OCI-LY1 (cell line): ENCODE results near the gene USB1.

Experiments
- H2AFZ ChIP-seq: fragments of 200-600 bp; sonication (generic), shearing (Covaris generic); 2 replicates; pipeline ENCODE4 v1.6.0; 2014; ENCODE audit warnings: antibody characterized with exemption, mild to moderate bottlenecking, low read length
- H3F3A ChIP-seq: fragments of 200-600 bp; sonication (generic), shearing (Covaris generic); 2 replicates; pipeline ENCODE4 v1.6.0; 2014; ENCODE audit warnings: mild to moderate bottlenecking, antibody characterized with exemption, low read length, moderate library complexity; ENCODE audit not compliant: insufficient read depth
- H3K27ac ChIP-seq: fragments of 200-600 bp; sonication (generic); 2 replicates; pipeline ENCODE4 v1.5.1; 2014; ENCODE audit warnings: low read length, mixed run types, mild to moderate bottlenecking, low read depth; ENCODE audit not compliant: poor library complexity, severe bottlenecking
- H3K27me3 ChIP-seq: fragments of 200-600 bp; sonication (generic); 2 replicates; pipeline ENCODE4 v1.6.0; 2014; ENCODE audit warnings: antibody characterized with exemption, mild to moderate bottlenecking, low read length, moderate library complexity; ENCODE audit not compliant: insufficient read depth
- H3K36me3 ChIP-seq: fragments of 200-600 bp; sonication (generic); 2 replicates; pipeline ENCODE4 v1.6.1; 2014; ENCODE audit warnings: mild to moderate bottlenecking, antibody characterized with exemption, low read length, moderate library complexity, mixed read lengths; ENCODE audit not compliant: insufficient read depth
- H3K4me1 ChIP-seq: fragments of 200-600 bp; sonication (generic); 2 replicates; pipeline ENCODE4 v1.5.1; 2014; ENCODE audit warnings: mild to moderate bottlenecking, low read length, moderate library complexity; ENCODE audit not compliant: insufficient read depth, severe bottlenecking
- H3K4me2 ChIP-seq: fragments of 200-600 bp; sonication (generic), shearing (Covaris generic); 2 replicates; pipeline ENCODE4 v1.6.1; 2014; ENCODE audit warnings: low read length
- H3K4me3 ChIP-seq: fragments of 200-600 bp; sonication (generic); 2 replicates; pipeline ENCODE4 v1.5.1; 2014; ENCODE audit warnings: low read length, low read depth, mild to moderate bottlenecking, mixed read lengths; ENCODE audit not compliant: poor library complexity, severe bottlenecking
- H3K79me2 ChIP-seq: fragments of 200-600 bp; shearing (Covaris generic); 2 replicates; pipeline ENCODE4 v1.6.1; 2016; ENCODE audit warnings: mixed run types, low read length, mixed read lengths; ENCODE audit not compliant: insufficient read depth
- H3K9ac ChIP-seq: fragments of 200-600 bp; sonication (generic), shearing (Covaris generic); 2 replicates; pipeline ENCODE4 v1.6.1; 2014; ENCODE audit warnings: mild to moderate bottlenecking, low read length, mixed read lengths
- H3K9me2 ChIP-seq: fragments of 200-600 bp; sonication (generic), shearing (Covaris generic); 2 replicates; pipeline ENCODE4 v1.6.1; 2014; ENCODE audit warnings: low read depth, mild to moderate bottlenecking, low read length, mixed read lengths
- H3K9me3 ChIP-seq: fragments of 200-600 bp; shearing (Covaris generic); 2 replicates; pipeline ENCODE4 v1.6.1; 2014; ENCODE audit warnings: low read length, mixed read lengths
- H4K20me1 ChIP-seq: fragments of 200-600 bp; sonication (generic), shearing (Covaris generic); 2 replicates; pipeline ENCODE4 v1.6.0; 2016; ENCODE audit warnings: mild to moderate bottlenecking, low read length; ENCODE audit not compliant: insufficient read depth
- CTCF ChIP-seq: fragments of 200-600 bp; sonication (generic), shearing (Covaris generic); IDR thresholded peaks from 2 replicates; pipeline ENCODE4 v1.5.1; 2017; ENCODE audit warnings: mild to moderate bottlenecking, antibody characterized with exemption, low read length, moderate library complexity, mixed read lengths
- EZH2 ChIP-seq: fragments of 200-600 bp; sonication (generic), shearing (Covaris generic); IDR thresholded peaks from 2 replicates; pipeline ENCODE4 v1.8.0; 2017; ENCODE audit warnings: borderline replicate concordance, mixed run types, mild to moderate bottlenecking, antibody characterized with exemption, low read length, moderate library complexity, mixed read lengths

USB1 gene

GRCh38 chr16:57960310-57960709 lies 40.9 kb upstream of the USB1 start:
- Histone ChIP-seq H3K27me3 (no peaks in the 10 kb centered on the region), H3K27ac (no peak overlapping the region), H3K79me2 (no peaks in the 10 kb centered on the region), H3K9me2 (no peaks in the 10 kb centered on the region), H3F3A (no peaks in the 10 kb centered on the region), H3K36me3 (no peaks in the 10 kb centered on the region), H3K4me1 (no peaks in the 10 kb centered on the region), H2AFZ (no peak overlapping the region), H3K9me3 (no peaks in the 10 kb centered on the region), H3K9ac (no peak overlapping the region), H4K20me1 (no peaks in the 10 kb centered on the region), H3K4me2 (no peak overlapping the region), H3K4me3 (no peak overlapping the region)
- no peak for TF ChIP-seq CTCF
- no peak for TF ChIP-seq EZH2

GRCh38 chr16:57960826-57961472 lies 40.3 kb upstream of the USB1 start:
- Histone ChIP-seq H3K4me1 (no peaks in the 10 kb centered on the region), H3K4me3 (no peak overlapping the region), H3F3A (no peaks in the 10 kb centered on the region), H3K36me3 (no peaks in the 10 kb centered on the region), H3K79me2 (no peaks in the 10 kb centered on the region), H4K20me1 (no peaks in the 10 kb centered on the region), H3K9me2 (no peaks in the 10 kb centered on the region), H3K27me3 (no peaks in the 10 kb centered on the region), H3K4me2 (no peak overlapping the region), H3K9me3 (no peaks in the 10 kb centered on the region), H3K9ac (no peak overlapping the region), H2AFZ (no peak overlapping the region), H3K27ac (no peak overlapping the region)
- TF ChIP-seq CTCF = no peak
- no peak for TF ChIP-seq EZH2

- TF ChIP-seq CTCF (no peak), EZH2 (no peak)
- Histone ChIP-seq H3K79me2 (no peaks in the 10 kb centered on the region), H3K4me2 (no peak overlapping the region), H3K4me3 (no peak overlapping the region), H3K36me3 (no peaks in the 10 kb centered on the region), H4K20me1 (no peaks in the 10 kb centered on the region), H2AFZ (no peak overlapping the region), H3K27me3 (no peaks in the 10 kb centered on the region), H3K4me1 (no peaks in the 10 kb centered on the region), H3K9me3 (no peaks in the 10 kb centered on the region), H3K9ac (no peak overlapping the region), H3F3A (no peaks in the 10 kb centered on the region), H3K27ac (no peak overlapping the region), H3K9me2 (no peaks in the 10 kb centered on the region)
Observed at GRCh38 chr16:57961538-57961937, 39.7 kb upstream of the USB1 start.
